ENCODE measurements around the gene PXN.

- TF ChIP-seq CEBPB (IDR thresholded peaks at IDR 0.05; ENCODE audit: borderline replicate concordance in 1 of 2, low read depth in 2 of 2, low read length in 2 of 2): no peak
- TF ChIP-seq EZH2 (IDR thresholded peaks at IDR 0.05; ENCODE audit: borderline replicate concordance, control insufficient read depth, low read depth, low read length): no peak
- TF ChIP-seq ATF3 (IDR thresholded peaks at IDR 0.05; ENCODE audit: borderline replicate concordance, extremely low read depth, low read depth, low read length): no peak
- no peak for TF ChIP-seq GABPA (IDR thresholded peaks at IDR 0.05; ENCODE audit: low read depth)
Measured at GRCh38 chr12:120190985-120191480, 74.5 kb downstream of the PXN start.
